Measurements from ENCODE around the gene ANAPC13. TPM values are rescaled to one million over a fixed set of nuclear protein-coding genes. Genes with fewer than 3 reads are reported as not detected.

ANAPC13 gene
- total RNA-seq, result 76.4 TPM
- long read RNA-seq, transcript ANAPC13-201 (3 exons, 1,209 nt), result major isoform, 63 of 88 reads
- long read RNA-seq, transcript ANAPC13-204 (3 exons, 1,840 nt), result minor isoform, 18 of 88 reads
- long read RNA-seq, transcript ANAPC13-206 (3 exons, 1,420 nt), result minor isoform, 5 of 88 reads
- long read RNA-seq, partial matches to known transcripts, result 0 of 88 reads
- long read RNA-seq, other reads (novel, unspliced or antisense), result 0 of 88 reads

- H3K4me3 ChIP-seq, result peak within 1 kb of the TSS; percentile 89
- peaks cover 16% of the 10 kb centered on the region for H3K36me3 ChIP-seq
- TF ChIP-seq CTCF (IDR thresholded peaks at IDR 0.05; ENCODE audit: borderline replicate concordance), result no peak
- intact Hi-C loops (cut with micrococcal nuclease), result no loop called here
- peaks cover 57% of the 10 kb centered on the region for H3K4me1 ChIP-seq
- DNase-seq, result peak; percentile 90
- H3K27me3 ChIP-seq (ENCODE audit: low read depth), result no peaks in the 10 kb centered on the region
- H3K27ac ChIP-seq (replicated peaks), result peak within 1 kb of the TSS; percentile 98
- H3K9me3 ChIP-seq (replicated peaks), result no peaks in the 10 kb centered on the region
These were observed at the start of gene ANAPC13, which contains the start of gene CEP63 for GRCh38 chr3:134485718-134486576. TSS of gene ANAPC13 (minus strand) at chr3:134485985. CDS start at chr3:134482904, 3,081 bp downstream. TSS of gene CEP63 (plus strand) at chr3:134486057. CDS start at chr3:134495321, 9,264 bp downstream.

GRCh38 chr3:134535186-134535970 is 49.6 kb upstream of the ANAPC13 start:
- Histone ChIP-seq H3K9me3 (replicated peaks) (no peaks in the 10 kb centered on the region), H3K36me3 (peaks cover 42% of the 10 kb centered on the region), H3K27ac (replicated peaks) (no peak overlapping the region), H3K4me1 (peaks cover 25% of the 10 kb centered on the region), H3K27me3 (ENCODE audit: low read depth) (no peaks in the 10 kb centered on the region), H3K4me3 (no peak overlapping the region)
- intact Hi-C loops (cut with micrococcal nuclease), result no loop called here
- no peak for DNase-seq
- no peak for TF ChIP-seq CTCF (IDR thresholded peaks at IDR 0.05; ENCODE audit: borderline replicate concordance)

GRCh38 chr3:134533493-134533892 is 47.7 kb upstream of the ANAPC13 start:
- intact Hi-C loops (cut with micrococcal nuclease), result no loop called here
- H3K36me3 ChIP-seq, result peaks cover 31% of the 10 kb centered on the region
- no peaks in the 10 kb centered on the region for H3K9me3 ChIP-seq (replicated peaks)
- H3K27ac ChIP-seq (replicated peaks), result no peak overlapping the region
- H3K27me3 ChIP-seq (ENCODE audit: low read depth), result no peaks in the 10 kb centered on the region
- peaks cover 29% of the 10 kb centered on the region for H3K4me1 ChIP-seq
- DNase-seq, result no peak
- no peak for TF ChIP-seq CTCF (IDR thresholded peaks at IDR 0.05; ENCODE audit: borderline replicate concordance)
- H3K4me3 ChIP-seq, result no peak overlapping the region

- Histone ChIP-seq H3K9me3 (replicated peaks) (peaks cover 39% of the 10 kb centered on the region), H3K4me1 (peaks cover 21% of the 10 kb centered on the region), H3K36me3 (peaks cover 26% of the 10 kb centered on the region), H3K4me3 (no peak overlapping the region), H3K27ac (replicated peaks) (no peak overlapping the region), H3K27me3 (ENCODE audit: low read depth) (no peaks in the 10 kb centered on the region)
- TF ChIP-seq CTCF (IDR thresholded peaks at IDR 0.05; ENCODE audit: borderline replicate concordance), result no peak
- intact Hi-C loops (cut with micrococcal nuclease), result no loop called here
- no peak for DNase-seq
These were observed 41.9 kb upstream of the ANAPC13 start for GRCh38 chr3:134527538-134528186.

- no peak for DNase-seq
- H3K4me1 ChIP-seq, result peaks cover 21% of the 10 kb centered on the region
- intact Hi-C loops (cut with micrococcal nuclease), result no loop called here
- TF ChIP-seq CTCF (IDR thresholded peaks at IDR 0.05; ENCODE audit: borderline replicate concordance), result no peak
- peaks cover 25% of the 10 kb centered on the region for H3K36me3 ChIP-seq
- peaks cover 43% of the 10 kb centered on the region for H3K9me3 ChIP-seq (replicated peaks)
- H3K4me3 ChIP-seq, result no peak overlapping the region
- H3K27ac ChIP-seq (replicated peaks), result no peak overlapping the region
- H3K27me3 ChIP-seq (ENCODE audit: low read depth), result no peaks in the 10 kb centered on the region
These were observed 41.3 kb upstream of the ANAPC13 start for GRCh38 chr3:134527037-134527436.
